Stomach smooth muscle (tissue), 2 donors: ENCODE results near the gene C1QTNF5.

Source experiments
- H3K27ac ChIP-seq: one replicate; pipeline ENCODE4 v1.7.0; 2013; ENCODE audit warnings: mild to moderate bottlenecking, low read length, inconsistent platforms
- H3K27me3 ChIP-seq, 2 donors: one replicate each; pipeline ENCODE4 v1.7.0; 2013; ENCODE audit warnings: low read length in 2 of 2; ENCODE audit not compliant: insufficient read depth in 2 of 2, control insufficient read depth in 1 of 2
- H3K36me3 ChIP-seq, 2 donors: one replicate each; pipeline ENCODE4 v1.7.0; 2013; ENCODE audit warnings: low read length in 2 of 2; ENCODE audit not compliant: control insufficient read depth in 2 of 2, insufficient read depth in 2 of 2
- H3K4me1 ChIP-seq: one replicate; pipeline ENCODE4 v1.7.0; 2013; ENCODE audit warnings: low read length; ENCODE audit not compliant: control insufficient read depth, insufficient read depth
- H3K4me3 ChIP-seq, 2 donors: one replicate each; pipeline ENCODE4 v1.7.0; 2013; ENCODE audit warnings: low read length in 2 of 2
- H3K9ac ChIP-seq, 2 donors: one replicate each; pipeline ENCODE4 v1.7.0; 2013; ENCODE audit warnings: low read length in 2 of 2, mild to moderate bottlenecking in 1 of 2
- H3K9me3 ChIP-seq, 2 donors: one replicate each; pipeline ENCODE4 v1.7.0; 2013; ENCODE audit warnings: low read length in 2 of 2; ENCODE audit not compliant: control insufficient read depth in 2 of 2
- donor health status: healthy.
- donor health status: Pancreatic carcinoma.

Gene C1QTNF5

DNA sequence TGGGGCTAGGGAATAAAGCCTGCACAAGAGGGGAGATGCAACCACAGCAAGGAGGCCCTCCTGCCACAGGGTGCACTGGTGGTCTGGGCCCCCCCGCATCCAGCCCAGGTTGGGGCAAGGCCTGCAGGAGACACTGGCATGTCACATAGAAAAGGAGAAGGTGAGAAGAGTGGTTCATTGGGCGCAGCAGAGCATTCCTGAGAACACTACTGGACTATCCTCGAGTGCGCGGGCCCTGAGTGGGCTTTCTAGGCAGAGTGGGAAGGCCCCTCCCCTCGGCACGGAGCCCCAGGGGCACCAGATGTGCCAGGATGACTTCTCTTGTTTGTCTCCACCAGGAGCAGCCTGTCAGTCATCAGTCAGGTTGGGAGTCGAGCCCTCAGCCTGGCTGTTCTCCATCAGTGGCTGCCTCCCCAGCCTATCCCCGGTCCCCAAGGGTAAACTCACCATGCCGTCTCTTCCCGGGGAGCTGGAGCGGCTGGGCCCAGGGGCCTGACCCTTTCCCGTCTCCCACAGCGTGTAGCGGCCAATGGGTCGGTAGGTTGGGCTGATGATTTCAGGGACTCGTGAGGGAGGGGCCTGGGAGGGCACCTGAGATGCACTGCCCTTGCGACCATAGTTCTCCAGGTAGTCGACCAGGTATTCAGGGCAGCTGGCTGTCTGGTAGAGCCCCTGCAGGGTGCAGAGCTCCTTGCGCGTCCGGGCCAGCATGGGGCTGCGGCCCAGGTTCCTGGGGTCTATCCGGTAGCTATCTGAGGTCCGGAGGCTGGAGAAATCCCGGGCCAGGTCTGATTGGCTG, 31.8 kb upstream of the C1QTNF5 start:
- Histone ChIP-seq H3K27ac (peak overlapping the region; percentile 60), H3K4me3 (no peak overlapping the region), H3K4me1 (peaks cover 92% of the 10 kb centered on the region), H3K27me3 (no peaks in the 10 kb centered on the region), H3K9ac (peak overlapping the region in 1 of 2 donors; percentile 29), H3K9me3 (no peaks in the 10 kb centered on the region), H3K36me3 (no peaks in the 10 kb centered on the region)

DNA sequence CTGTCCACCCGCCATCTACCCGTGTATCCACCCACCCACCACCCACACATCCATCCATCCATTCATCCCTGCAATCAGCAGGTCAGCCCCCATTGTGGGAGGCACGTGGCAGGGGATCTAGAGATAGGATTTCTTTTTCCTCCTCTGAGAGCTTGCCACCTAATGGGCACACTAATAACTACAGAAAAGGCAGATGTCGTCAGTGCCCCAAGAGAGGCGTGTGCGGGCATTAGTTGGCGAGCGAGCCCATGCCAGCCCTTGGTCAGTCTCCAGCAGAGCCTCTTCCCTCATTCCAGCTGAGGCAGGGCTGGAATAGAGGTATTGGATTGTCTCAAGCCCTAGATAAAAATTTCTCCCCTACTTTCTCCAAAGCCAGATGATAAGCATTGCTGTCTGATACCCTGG, 31.1 kb upstream of the C1QTNF5 start:
- H3K4me1 ChIP-seq: peaks cover 92% of the 10 kb centered on the region
- H3K27ac ChIP-seq: peak overlapping the region; percentile 60
- peak overlapping the region in 1 of 2 donors; percentile 5 for H3K9ac ChIP-seq
- no peak overlapping the region for H3K4me3 ChIP-seq
- no peaks in the 10 kb centered on the region for H3K9me3 ChIP-seq
- no peaks in the 10 kb centered on the region for H3K36me3 ChIP-seq
- H3K27me3 ChIP-seq: no peaks in the 10 kb centered on the region

GRCh38 chr11:119371067-119371601, 30.5 kb upstream of the C1QTNF5 start:
- no peaks in the 10 kb centered on the region for H3K36me3 ChIP-seq
- no peak overlapping the region for H3K4me3 ChIP-seq
- H3K9me3 ChIP-seq: no peaks in the 10 kb centered on the region
- no peaks in the 10 kb centered on the region for H3K27me3 ChIP-seq
- peak overlapping the region; percentile 60 for H3K27ac ChIP-seq
- H3K4me1 ChIP-seq: peaks cover 91% of the 10 kb centered on the region
- H3K9ac ChIP-seq: peak overlapping the region; percentile 29 to 51

GRCh38 chr11:119370486-119371046, 29.9 kb upstream of the C1QTNF5 start:
- Histone ChIP-seq H3K4me3 (no peak overlapping the region), H3K9ac (peak overlapping the region in 1 of 2 donors; percentile 51), H3K4me1 (peaks cover 88% of the 10 kb centered on the region), H3K9me3 (no peaks in the 10 kb centered on the region), H3K27me3 (no peaks in the 10 kb centered on the region), H3K36me3 (no peaks in the 10 kb centered on the region), H3K27ac (peak overlapping the region; percentile 60)

DNA sequence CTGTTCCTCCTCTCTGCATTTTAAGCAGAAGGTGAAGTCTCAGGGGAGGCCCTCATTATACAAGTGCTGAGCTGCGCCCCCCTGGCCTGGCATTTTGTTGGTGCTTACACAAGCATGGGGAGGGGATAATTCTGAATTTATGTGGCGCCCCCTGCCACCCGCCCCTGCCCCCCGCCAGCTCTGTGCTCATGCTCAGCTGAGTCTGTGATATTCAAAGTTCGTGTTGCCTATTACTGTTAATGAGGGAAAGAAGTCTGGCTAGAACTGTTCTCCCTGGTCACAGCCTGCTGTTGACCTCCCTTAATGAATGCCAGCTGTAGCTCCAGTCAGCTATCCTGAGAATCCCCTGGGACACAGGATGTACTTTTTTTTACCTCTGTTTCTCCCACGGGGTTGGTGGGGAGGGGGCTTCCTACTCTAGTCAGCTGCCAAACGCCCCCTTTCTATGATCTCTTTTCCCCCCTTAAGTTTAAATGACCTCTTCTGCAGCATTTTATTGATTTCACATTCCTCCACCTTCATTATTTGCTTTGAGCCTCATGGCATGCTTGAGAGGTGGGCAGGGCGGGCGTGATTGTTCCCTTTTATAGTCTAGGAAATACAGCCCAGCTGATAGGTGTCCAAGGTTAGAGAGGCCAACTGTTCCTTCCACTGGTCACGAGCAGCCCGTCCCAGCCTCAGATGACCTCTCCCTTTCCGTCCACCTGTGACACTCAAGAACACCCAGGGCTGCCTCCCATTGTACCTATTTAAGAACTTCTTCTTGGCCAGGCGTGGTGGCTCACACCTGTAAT, 28.6 kb upstream of the C1QTNF5 start:
- peak overlapping the region; percentile 81 for H3K27ac ChIP-seq
- no peaks in the 10 kb centered on the region for H3K27me3 ChIP-seq
- peak overlapping the region; percentile 47 to 60 for H3K4me3 ChIP-seq
- no peaks in the 10 kb centered on the region for H3K36me3 ChIP-seq
- peaks cover 88% of the 10 kb centered on the region for H3K4me1 ChIP-seq
- peak overlapping the region in 1 of 2 donors; percentile 69 for H3K9ac ChIP-seq
- no peaks in the 10 kb centered on the region for H3K9me3 ChIP-seq

DNA sequence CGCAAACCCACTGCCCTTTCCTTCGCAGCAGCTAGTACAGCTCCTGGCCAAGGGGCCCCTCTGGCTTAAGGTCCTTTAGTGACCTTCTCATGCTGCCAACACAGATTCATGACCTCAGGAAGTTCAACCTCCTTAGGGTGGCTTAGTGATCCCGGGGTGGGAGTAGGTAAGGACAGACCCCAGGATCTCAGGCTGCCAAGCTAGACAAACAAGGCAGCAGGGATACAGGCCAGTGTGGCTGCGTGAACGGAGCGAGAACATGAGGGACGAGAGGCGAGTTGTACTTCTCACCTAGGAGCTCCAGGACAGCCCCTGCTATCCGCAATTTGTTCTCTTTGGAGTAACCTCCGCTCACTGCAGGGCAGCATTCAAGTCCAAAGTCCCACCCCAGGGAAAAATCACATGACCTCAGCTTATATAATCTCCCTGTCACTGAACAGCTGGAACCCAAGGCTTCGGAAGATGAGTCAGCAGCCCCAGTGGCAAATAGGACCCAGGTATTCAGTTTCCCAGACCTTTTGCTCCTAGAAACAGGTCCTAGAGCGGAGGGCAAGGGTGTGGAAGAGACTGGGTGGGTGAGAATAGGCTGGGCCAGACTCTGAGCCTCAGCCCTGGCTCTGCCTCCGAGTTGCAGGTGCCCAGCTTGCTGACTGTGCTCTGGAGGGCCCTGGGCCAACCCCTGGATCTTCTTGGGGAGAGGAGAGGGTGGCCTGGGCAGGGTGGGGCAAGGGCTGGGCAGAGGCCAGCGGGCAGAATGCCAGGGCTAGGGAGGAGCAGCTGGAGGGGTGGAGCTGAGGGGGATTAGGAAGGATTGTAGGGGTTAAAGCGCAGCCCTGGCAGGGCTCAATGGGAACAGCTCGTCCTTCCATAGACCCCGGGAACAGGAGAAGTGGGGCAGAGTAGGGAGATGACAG, 27.7 kb upstream of the C1QTNF5 start:
- Histone ChIP-seq H3K36me3 (no peaks in the 10 kb centered on the region), H3K9me3 (no peaks in the 10 kb centered on the region), H3K27me3 (no peaks in the 10 kb centered on the region), H3K9ac (peak overlapping the region; percentile 46 to 69), H3K27ac (peak overlapping the region; percentile 81), H3K4me1 (peaks cover 84% of the 10 kb centered on the region), H3K4me3 (peak overlapping the region; percentile 47 to 60)

DNA sequence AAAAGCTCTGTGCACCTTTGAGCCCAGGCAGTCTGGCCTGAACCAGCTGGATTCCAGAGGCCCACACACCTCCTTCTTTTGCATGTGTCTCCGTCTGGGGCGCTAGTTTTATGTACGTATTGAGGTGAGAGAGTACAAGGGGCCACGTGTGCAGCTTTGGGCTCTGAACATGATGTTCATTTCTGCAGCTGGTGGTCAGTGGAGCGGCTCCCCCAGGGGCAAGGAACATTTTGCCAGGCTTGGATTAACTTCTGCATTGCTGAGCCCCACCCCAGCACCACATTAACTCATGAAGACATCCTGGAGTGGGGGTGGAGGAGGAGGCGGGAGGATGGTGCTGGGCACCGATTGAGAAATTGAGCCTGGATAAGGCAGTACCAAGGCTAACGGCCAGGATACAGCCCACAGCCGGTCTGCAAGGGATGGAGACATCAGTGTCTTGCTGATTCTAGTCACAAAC, 27.0 kb upstream of the C1QTNF5 start:
- no peaks in the 10 kb centered on the region for H3K9me3 ChIP-seq
- peak overlapping the region; percentile 81 for H3K27ac ChIP-seq
- H3K4me1 ChIP-seq: peaks cover 88% of the 10 kb centered on the region
- peak overlapping the region; percentile 46 to 69 for H3K9ac ChIP-seq
- H3K36me3 ChIP-seq: no peaks in the 10 kb centered on the region
- H3K4me3 ChIP-seq: peak overlapping the region in 1 of 2 donors; percentile 44
- H3K27me3 ChIP-seq: no peaks in the 10 kb centered on the region

- Histone ChIP-seq H3K27me3 (no peaks in the 10 kb centered on the region), H3K36me3 (no peaks in the 10 kb centered on the region), H3K27ac (peak overlapping the region; percentile 81), H3K4me1 (peaks cover 89% of the 10 kb centered on the region), H3K4me3 (peak overlapping the region in 1 of 2 donors; percentile 44), H3K9ac (peak overlapping the region in 1 of 2 donors; percentile 29), H3K9me3 (no peaks in the 10 kb centered on the region)
Measured at GRCh38 chr11:119366690-119367620, 26.3 kb upstream of the C1QTNF5 start.

DNA sequence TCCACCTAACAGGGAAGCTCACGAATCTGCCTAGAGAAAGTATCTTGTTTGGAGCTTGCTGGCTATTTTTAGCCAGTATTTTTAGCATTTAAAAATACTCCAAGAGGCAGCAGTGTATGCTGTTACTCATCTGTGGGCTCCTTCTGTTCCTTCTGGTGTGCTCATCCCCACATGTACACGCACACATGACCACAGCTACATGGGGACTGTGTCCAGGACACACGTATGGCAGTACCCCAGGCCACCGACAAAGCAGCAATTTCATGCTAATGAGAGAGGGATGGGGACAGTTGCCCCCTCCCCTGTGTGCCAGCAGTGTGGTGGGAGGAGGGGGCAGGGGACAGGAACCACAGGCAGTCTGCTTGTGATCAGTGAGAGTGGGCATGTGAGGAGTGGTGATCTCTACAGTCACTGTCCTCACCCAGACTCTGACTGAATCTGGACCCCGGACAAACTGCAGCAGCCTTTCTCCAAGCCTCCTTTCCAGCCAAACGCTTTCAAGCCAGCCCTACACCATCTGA, 24.4 kb upstream of the C1QTNF5 start:
- H3K4me1 ChIP-seq: peaks cover 82% of the 10 kb centered on the region
- H3K27ac ChIP-seq: peak overlapping the region; percentile 76
- H3K4me3 ChIP-seq: peak overlapping the region; percentile 59 to 81
- no peaks in the 10 kb centered on the region for H3K36me3 ChIP-seq
- no peaks in the 10 kb centered on the region for H3K9me3 ChIP-seq
- peak overlapping the region; percentile 29 to 30 for H3K9ac ChIP-seq
- no peaks in the 10 kb centered on the region for H3K27me3 ChIP-seq
